ENCODE results near the gene ZMIZ2. TPM values are rescaled to one million over a fixed set of nuclear protein-coding genes. Genes with fewer than 3 reads are reported as not detected.

Gene ZMIZ2
- total RNA-seq, 1 experiment from 2014 or later: 91.3 TPM

GRCh38 chr7:44762300-44762699, 13.7 kb downstream of the ZMIZ2 start:
- peak overlapping the region; percentile 75; the same call in 1 of the 2 replicates for H3K9ac ChIP-seq (ENCODE audit: low read length)
- CTCF ChIA-PET: no interaction called here

More at GRCh38 chr7:44762300-44762699, 13.7 kb downstream of the ZMIZ2 start:
- Histone ChIP-seq H3K36me3 (ENCODE audit: control insufficient read depth in 1 of 2, insufficient read depth in 2 of 2, low read length in 2 of 2) (peaks cover 27 to 35% of the 10 kb centered on the region in 2 experiments; a peak in 3 of 4 replicates), H3K27ac (ENCODE audit: low read depth, low read length) (peak overlapping the region; percentile 24; the same call in 1 of the 2 replicates), H2AFZ (ENCODE audit: low read depth, low read length, poor library complexity, severe bottlenecking) (no peak overlapping the region), H4K20me1 (ENCODE audit: insufficient read depth) (no peaks in the 10 kb centered on the region), H3K27me3 (ENCODE audit: insufficient read depth, low read length) (no peaks in the 10 kb centered on the region), H3K9me3 (ENCODE audit: control insufficient read depth in 1 of 2, insufficient read depth in 1 of 2, low read depth in 1 of 2, low read length in 2 of 2) (no peaks in the 10 kb centered on the region), H3K9me2 (ENCODE audit: insufficient read depth) (no peaks in the 10 kb centered on the region), H3K4me3 (replicated peaks in 1 of 2; ENCODE audit: low read depth in 1 of 2, low read length in 2 of 2) (peak overlapping the region in 1 of 2 experiments; percentile 63; a peak in 2 of 4 replicates), H3K79me2 (ENCODE audit: insufficient read depth, low read length) (no peaks in the 10 kb centered on the region), H3K4me1 (ENCODE audit: control insufficient read depth in 1 of 2, insufficient read depth in 2 of 2, low read length in 2 of 2) (peaks cover 12 to 22% of the 10 kb centered on the region in 2 experiments), H3K4me2 (ENCODE audit: low read length) (peak overlapping the region; percentile 83)
- ATAC-seq (0 out of 2 replicates have a peak, but pooled peaks have one; percentile 3), DNase-seq (ENCODE audit: low read depth, low spot score) (no peak)
- intact Hi-C loops (cut with micrococcal nuclease): no loop called here
- POLR2A ChIA-PET: no interaction called here
- no peak for TF ChIP-seq SRF (IDR thresholded peaks at IDR 0.05; ENCODE audit: low read depth)
- no peak for TF ChIP-seq POLR2AphosphoS5 (IDR thresholded peaks at IDR 0.05; ENCODE audit: low read depth, low read length)
- TF ChIP-seq POLR2A (IDR thresholded peaks at IDR 0.05; ENCODE audit: borderline replicate concordance, extremely low read depth, insufficient read depth, insufficient read length): no peak
- TF ChIP-seq ELF1 (IDR thresholded peaks at IDR 0.05; ENCODE audit: borderline replicate concordance, low read depth): no peak
- TF ChIP-seq FOSL1 (IDR thresholded peaks at IDR 0.05; ENCODE audit: low read depth): no peak
- no peak for TF ChIP-seq ZBTB33 (IDR thresholded peaks at IDR 0.05; ENCODE audit: extremely low read depth, insufficient replicate concordance, low read length)
- no peak for TF ChIP-seq EGR1 (IDR thresholded peaks at IDR 0.05; ENCODE audit: low read depth)
- TF ChIP-seq ZFX (IDR thresholded peaks at IDR 0.05): no peak
- no peak for TF ChIP-seq SIN3A (IDR thresholded peaks at IDR 0.05; ENCODE audit: low read depth)
- TF ChIP-seq, protein P1, sequence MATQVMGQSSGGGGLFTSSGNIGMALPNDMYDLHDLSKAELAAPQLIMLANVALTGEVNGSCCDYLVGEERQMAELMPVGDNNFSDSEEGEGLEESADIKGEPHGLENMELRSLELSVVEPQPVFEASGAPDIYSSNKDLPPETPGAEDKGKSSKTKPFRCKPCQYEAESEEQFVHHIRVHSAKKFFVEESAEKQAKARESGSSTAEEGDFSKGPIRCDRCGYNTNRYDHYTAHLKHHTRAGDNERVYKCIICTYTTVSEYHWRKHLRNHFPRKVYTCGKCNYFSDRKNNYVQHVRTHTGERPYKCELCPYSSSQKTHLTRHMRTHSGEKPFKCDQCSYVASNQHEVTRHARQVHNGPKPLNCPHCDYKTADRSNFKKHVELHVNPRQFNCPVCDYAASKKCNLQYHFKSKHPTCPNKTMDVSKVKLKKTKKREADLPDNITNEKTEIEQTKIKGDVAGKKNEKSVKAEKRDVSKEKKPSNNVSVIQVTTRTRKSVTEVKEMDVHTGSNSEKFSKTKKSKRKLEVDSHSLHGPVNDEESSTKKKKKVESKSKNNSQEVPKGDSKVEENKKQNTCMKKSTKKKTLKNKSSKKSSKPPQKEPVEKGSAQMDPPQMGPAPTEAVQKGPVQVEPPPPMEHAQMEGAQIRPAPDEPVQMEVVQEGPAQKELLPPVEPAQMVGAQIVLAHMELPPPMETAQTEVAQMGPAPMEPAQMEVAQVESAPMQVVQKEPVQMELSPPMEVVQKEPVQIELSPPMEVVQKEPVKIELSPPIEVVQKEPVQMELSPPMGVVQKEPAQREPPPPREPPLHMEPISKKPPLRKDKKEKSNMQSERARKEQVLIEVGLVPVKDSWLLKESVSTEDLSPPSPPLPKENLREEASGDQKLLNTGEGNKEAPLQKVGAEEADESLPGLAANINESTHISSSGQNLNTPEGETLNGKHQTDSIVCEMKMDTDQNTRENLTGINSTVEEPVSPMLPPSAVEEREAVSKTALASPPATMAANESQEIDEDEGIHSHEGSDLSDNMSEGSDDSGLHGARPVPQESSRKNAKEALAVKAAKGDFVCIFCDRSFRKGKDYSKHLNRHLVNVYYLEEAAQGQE (IDR thresholded peaks at IDR 0.05; ENCODE audit: low read depth): no peak
- no peak for TF ChIP-seq ATF3 (IDR thresholded peaks at IDR 0.05)
- no peak for TF ChIP-seq CBX3 (IDR thresholded peaks at IDR 0.05; ENCODE audit: low read depth)
- no peak for TF ChIP-seq CTCF (IDR thresholded peaks at IDR 0.05 in 2 of 3, conservative IDR thresholded peaks at IDR 0.05 in 1 of 3; ENCODE audit: borderline replicate concordance in 1 of 3, insufficient read depth in 1 of 3, low read depth in 2 of 3, low read length in 2 of 3)
- no peak for TF ChIP-seq EZH2phosphoT487 (IDR thresholded peaks at IDR 0.05; ENCODE audit: borderline replicate concordance)
- TF ChIP-seq JUND (IDR thresholded peaks at IDR 0.05): no peak
- no peak for TF ChIP-seq SP1 (IDR thresholded peaks at IDR 0.05; ENCODE audit: low read depth)
- TF ChIP-seq TCF7L2 (IDR thresholded peaks at IDR 0.05; ENCODE audit: borderline replicate concordance, extremely low read depth, insufficient read depth, insufficient read length): no peak
- TF ChIP-seq RAD21 (IDR thresholded peaks at IDR 0.05; ENCODE audit: low read depth): no peak
- RAD21 ChIA-PET (ENCODE audit: low non-redundant PET in 1 of 2, low total read pairs in 2 of 2, uncharacterized antibody in 2 of 2, unreplicated experiment in 2 of 2): no interaction called here
- no TSS peak for BruUV-seq (replicated peaks)

Measured in HCT116 (cell line).